Uterus (tissue), 2 donors: ENCODE data around the gene COL5A2.

Source experiments
- POLR2A ChIP-seq, 2 donors: fragments of 450-650 bp; IDR thresholded peaks; one replicate each; pipeline ENCODE4 v1.6.1; 2016; ENCODE audit warnings: antibody characterized with exemption in 2 of 2, mild to moderate bottlenecking in 1 of 2, moderate library complexity in 1 of 2
- TF ChIP-seq, protein P1 (sequence below), 4 experiments: fragments of 200-600 bp in 2 of 4; fragments of 450-650 bp in 2 of 4; sonication (generic) in 2 of 4; IDR thresholded peaks; one replicate each; pipeline ENCODE4 v1.5.1; 2016 to 2019; ENCODE audit warnings: antibody characterized with exemption in 4 of 4, mild to moderate bottlenecking in 2 of 4, moderate library complexity in 1 of 4

DNA sequence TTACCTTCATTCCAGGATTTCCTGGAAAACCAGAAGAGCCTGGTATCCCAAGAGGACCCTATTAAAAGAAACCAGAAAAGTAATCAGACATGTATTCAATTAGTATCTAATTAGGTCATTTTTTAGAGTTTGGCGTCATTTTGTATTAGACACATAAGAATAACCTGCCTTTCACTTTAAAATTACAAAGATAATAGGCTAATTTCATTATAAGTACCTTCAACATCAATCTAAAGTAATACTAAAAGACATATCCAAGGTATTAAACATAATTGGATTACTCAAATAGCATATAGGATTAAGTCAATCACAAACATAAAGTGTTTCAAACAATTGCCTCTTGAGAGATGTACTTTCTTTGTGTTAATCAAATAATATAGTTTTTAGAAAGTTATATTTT is 107.5 kb downstream of the COL5A2 start:
- TF ChIP-seq, protein P1, sequence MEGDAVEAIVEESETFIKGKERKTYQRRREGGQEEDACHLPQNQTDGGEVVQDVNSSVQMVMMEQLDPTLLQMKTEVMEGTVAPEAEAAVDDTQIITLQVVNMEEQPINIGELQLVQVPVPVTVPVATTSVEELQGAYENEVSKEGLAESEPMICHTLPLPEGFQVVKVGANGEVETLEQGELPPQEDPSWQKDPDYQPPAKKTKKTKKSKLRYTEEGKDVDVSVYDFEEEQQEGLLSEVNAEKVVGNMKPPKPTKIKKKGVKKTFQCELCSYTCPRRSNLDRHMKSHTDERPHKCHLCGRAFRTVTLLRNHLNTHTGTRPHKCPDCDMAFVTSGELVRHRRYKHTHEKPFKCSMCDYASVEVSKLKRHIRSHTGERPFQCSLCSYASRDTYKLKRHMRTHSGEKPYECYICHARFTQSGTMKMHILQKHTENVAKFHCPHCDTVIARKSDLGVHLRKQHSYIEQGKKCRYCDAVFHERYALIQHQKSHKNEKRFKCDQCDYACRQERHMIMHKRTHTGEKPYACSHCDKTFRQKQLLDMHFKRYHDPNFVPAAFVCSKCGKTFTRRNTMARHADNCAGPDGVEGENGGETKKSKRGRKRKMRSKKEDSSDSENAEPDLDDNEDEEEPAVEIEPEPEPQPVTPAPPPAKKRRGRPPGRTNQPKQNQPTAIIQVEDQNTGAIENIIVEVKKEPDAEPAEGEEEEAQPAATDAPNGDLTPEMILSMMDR (IDR thresholded peaks at IDR 0.05): no peak
- no peak for TF ChIP-seq POLR2A (IDR thresholded peaks at IDR 0.05)
